DND-41 (cell line): Measurements from ENCODE around the gene LHX3.

ENCODE experiments used
- ATAC-seq: fragments of 200-7000 bp; cut with Tn5 transposase; 3 replicates; pipeline ENCODE4 v1.9.1; 2021; ENCODE audit warnings: low read depth; ENCODE audit not compliant: insufficient read depth
- DNase-seq: peaks from one replicate; pipeline ENCODE4 v3.0.0-alpha.2; 2020
- H2AFZ ChIP-seq: 2 replicates; pipeline ENCODE4 v1.6.0; 2012; ENCODE audit warnings: low read depth, low read length
- H3K27ac ChIP-seq: 2 replicates; pipeline ENCODE4 v1.5.1; 2012; ENCODE audit warnings: low read length, inconsistent platforms
- H3K27me3 ChIP-seq: fragments of 200-600 bp; sonication (generic); 2 replicates; pipeline ENCODE4 v1.6.0; 2012; ENCODE audit warnings: low read length, mild to moderate bottlenecking, inconsistent platforms; ENCODE audit not compliant: insufficient read depth, poor library complexity
- H3K36me3 ChIP-seq: 2 replicates; pipeline ENCODE4 v1.5.1; 2012; ENCODE audit warnings: low read length, inconsistent platforms; ENCODE audit not compliant: insufficient read depth
- H3K4me1 ChIP-seq: 2 replicates; pipeline ENCODE4 v1.5.1; 2012; ENCODE audit warnings: mild to moderate bottlenecking, low read length; ENCODE audit not compliant: insufficient read depth
- H3K4me2 ChIP-seq: 2 replicates; pipeline ENCODE4 v1.6.0; 2012; ENCODE audit warnings: mild to moderate bottlenecking, moderate library complexity, low read length, inconsistent platforms; ENCODE audit not compliant: insufficient read depth
- H3K4me3 ChIP-seq, 2 experiments: fragments of 200-600 bp in 1 of 2; shearing (Covaris generic) in 1 of 2; 2 replicates each; pipeline ENCODE4 v1.5.1; 2012 to 2016; ENCODE audit warnings: inconsistent platforms in 2 of 2, low read length in 2 of 2, mild to moderate bottlenecking in 2 of 2, low read depth in 1 of 2, moderate library complexity in 1 of 2
- H3K79me2 ChIP-seq: 2 replicates; pipeline ENCODE4 v1.6.0; 2012; ENCODE audit warnings: low read length, inconsistent platforms; ENCODE audit not compliant: insufficient read depth
- H3K9ac ChIP-seq: 2 replicates; pipeline ENCODE4 v1.6.0; 2012; ENCODE audit warnings: low read depth, mild to moderate bottlenecking, inconsistent platforms, low read length, moderate library complexity
- H3K9me3 ChIP-seq: 2 replicates; pipeline ENCODE4 v1.5.1; 2012; ENCODE audit warnings: low read length, moderate library complexity, mild to moderate bottlenecking, inconsistent platforms; ENCODE audit not compliant: insufficient read depth, severe bottlenecking
- H4K20me1 ChIP-seq: 2 replicates; pipeline ENCODE4 v1.6.0; 2012; ENCODE audit warnings: low read length; ENCODE audit not compliant: insufficient read depth
- EZH2 ChIP-seq: IDR thresholded peaks from 3 replicates; pipeline ENCODE4 v1.6.1; 2012; ENCODE audit warnings: borderline replicate concordance, low read depth, mild to moderate bottlenecking, moderate library complexity, low read length, inconsistent platforms; ENCODE audit not compliant: severe bottlenecking
- TF ChIP-seq, protein P1 (sequence below): IDR thresholded peaks from 2 replicates; pipeline ENCODE4 v1.5.1; 2012; ENCODE audit warnings: borderline replicate concordance, low read length, moderate library complexity, mild to moderate bottlenecking; ENCODE audit not compliant: poor library complexity, severe bottlenecking; ENCODE audit errors: extremely low read depth

The LHX3 gene

DNA sequence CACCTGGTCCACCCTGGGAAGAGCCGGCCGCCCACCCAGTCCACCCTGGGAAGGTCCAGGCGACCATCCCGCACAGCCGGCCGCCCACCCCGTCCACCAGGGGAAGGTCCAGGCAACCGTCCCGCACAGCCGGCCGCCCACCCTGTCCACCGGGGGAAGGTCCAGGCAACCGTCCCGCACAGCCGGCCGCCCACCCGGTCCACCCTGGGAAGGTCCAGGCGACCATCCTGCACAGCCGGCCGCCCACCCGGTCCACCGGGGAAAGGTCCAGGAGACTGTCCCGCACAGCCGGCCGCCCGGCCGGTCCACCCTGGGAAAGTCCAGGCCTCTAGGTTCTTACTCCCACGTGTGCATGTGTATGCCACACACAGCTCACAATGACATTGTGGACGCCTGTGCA, 47.4 kb upstream of the LHX3 start:
- Histone ChIP-seq H3K79me2 (no peaks in the 10 kb centered on the region), H3K4me3 (no peak overlapping the region)

DNA sequence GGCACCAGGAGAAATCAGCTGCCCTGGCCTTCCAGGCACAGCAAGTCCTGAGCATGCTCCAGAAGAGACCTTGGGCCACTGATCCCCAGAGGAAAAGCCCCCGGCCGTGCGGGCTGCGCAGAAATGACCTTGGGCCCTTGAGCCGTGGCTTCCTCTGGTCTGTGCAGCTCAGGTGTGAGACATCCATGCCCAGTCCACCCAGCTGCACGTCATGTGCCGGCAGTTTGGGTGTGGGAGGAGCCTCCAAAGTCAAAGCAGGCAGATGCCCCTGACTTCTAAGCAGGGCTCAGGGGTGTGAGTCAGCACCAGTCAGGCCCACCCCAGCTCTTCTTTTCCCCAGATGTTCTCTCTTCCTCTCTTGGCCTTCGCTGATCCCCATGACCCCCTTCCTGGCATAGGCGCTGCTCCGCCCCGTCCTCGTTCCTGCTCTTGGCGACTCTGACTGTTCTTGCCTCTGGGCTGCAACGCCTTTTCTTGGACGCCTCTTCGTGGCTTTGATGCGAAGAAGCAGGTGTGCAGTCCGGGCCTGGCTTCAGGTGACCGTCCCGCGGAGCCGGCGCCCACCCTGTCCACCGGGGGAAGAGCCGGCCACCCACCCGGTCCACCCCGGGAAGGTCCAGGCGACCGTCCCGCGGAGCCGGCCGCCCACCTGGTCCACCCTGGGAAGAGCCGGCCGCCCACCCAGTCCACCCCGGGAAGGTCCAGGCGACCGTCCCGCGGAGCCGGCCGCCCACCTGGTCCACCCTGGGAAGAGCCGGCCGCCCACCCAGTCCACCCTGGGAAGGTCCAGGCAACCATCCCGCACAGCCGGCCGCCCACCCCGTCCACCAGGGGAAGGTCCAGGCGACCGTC, 46.6 kb upstream of the LHX3 start:
- Histone ChIP-seq H2AFZ (no peak overlapping the region), H3K79me2 (no peaks in the 10 kb centered on the region), H3K9me3 (no peaks in the 10 kb centered on the region), H3K36me3 (no peaks in the 10 kb centered on the region), H4K20me1 (no peaks in the 10 kb centered on the region), H3K4me2 (no peak overlapping the region), H3K4me3 (no peak overlapping the region), H3K27me3 (no peaks in the 10 kb centered on the region), H3K27ac (no peak overlapping the region), H3K4me1 (no peaks in the 10 kb centered on the region), H3K9ac (no peak overlapping the region)
- DNase-seq, result no peak
- TF ChIP-seq, protein P1, sequence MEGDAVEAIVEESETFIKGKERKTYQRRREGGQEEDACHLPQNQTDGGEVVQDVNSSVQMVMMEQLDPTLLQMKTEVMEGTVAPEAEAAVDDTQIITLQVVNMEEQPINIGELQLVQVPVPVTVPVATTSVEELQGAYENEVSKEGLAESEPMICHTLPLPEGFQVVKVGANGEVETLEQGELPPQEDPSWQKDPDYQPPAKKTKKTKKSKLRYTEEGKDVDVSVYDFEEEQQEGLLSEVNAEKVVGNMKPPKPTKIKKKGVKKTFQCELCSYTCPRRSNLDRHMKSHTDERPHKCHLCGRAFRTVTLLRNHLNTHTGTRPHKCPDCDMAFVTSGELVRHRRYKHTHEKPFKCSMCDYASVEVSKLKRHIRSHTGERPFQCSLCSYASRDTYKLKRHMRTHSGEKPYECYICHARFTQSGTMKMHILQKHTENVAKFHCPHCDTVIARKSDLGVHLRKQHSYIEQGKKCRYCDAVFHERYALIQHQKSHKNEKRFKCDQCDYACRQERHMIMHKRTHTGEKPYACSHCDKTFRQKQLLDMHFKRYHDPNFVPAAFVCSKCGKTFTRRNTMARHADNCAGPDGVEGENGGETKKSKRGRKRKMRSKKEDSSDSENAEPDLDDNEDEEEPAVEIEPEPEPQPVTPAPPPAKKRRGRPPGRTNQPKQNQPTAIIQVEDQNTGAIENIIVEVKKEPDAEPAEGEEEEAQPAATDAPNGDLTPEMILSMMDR, result no peak
- no peak for TF ChIP-seq EZH2
- 0 out of 3 replicates have a peak, but pooled peaks have one; percentile 19 for ATAC-seq

More for the DNA sequence above, 47.4 kb upstream of the LHX3 start:
- H4K20me1 ChIP-seq, result no peaks in the 10 kb centered on the region
- H3K36me3 ChIP-seq, result no peaks in the 10 kb centered on the region
- H3K27ac ChIP-seq, result no peak overlapping the region
- no peak for TF ChIP-seq EZH2
- no peak for DNase-seq
- H3K9ac ChIP-seq, result no peak overlapping the region
- no peaks in the 10 kb centered on the region for H3K9me3 ChIP-seq
- no peak overlapping the region for H2AFZ ChIP-seq
- ATAC-seq, result no peak
- H3K4me2 ChIP-seq, result no peak overlapping the region
- no peaks in the 10 kb centered on the region for H3K27me3 ChIP-seq
- H3K4me1 ChIP-seq, result no peaks in the 10 kb centered on the region

DNA sequence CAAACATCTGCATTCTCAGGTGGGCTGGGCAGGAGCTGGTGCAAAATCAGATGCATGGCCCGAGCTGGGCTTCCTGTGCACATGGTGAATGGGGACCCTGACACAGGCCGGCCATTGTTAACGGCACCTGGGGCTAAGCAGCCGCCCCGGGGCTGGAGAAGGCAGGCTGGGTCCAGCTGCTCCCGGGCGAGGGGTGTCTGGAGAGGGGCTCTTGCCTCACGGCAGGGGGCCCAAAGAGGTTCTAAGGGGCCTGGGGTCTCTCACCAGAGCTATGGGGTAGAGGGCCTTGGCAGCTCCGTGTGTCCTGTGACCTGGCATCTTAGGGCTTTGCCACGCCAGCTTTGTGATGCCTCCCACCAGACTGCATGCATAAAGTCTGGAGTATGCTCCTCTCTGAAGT, 45.7 kb upstream of the LHX3 start:
- DNase-seq (no peak), ATAC-seq (no peak)
- Histone ChIP-seq H3K27ac (no peak overlapping the region), H3K36me3 (no peaks in the 10 kb centered on the region), H3K9me3 (no peaks in the 10 kb centered on the region), H2AFZ (no peak overlapping the region), H3K4me3 (no peak overlapping the region), H3K4me1 (peaks cover 5% of the 10 kb centered on the region), H3K79me2 (no peaks in the 10 kb centered on the region), H3K27me3 (no peaks in the 10 kb centered on the region), H3K9ac (no peak overlapping the region), H4K20me1 (no peaks in the 10 kb centered on the region), H3K4me2 (no peak overlapping the region)
- no peak for TF ChIP-seq EZH2
- TF ChIP-seq, protein P1, result no peak

DNA sequence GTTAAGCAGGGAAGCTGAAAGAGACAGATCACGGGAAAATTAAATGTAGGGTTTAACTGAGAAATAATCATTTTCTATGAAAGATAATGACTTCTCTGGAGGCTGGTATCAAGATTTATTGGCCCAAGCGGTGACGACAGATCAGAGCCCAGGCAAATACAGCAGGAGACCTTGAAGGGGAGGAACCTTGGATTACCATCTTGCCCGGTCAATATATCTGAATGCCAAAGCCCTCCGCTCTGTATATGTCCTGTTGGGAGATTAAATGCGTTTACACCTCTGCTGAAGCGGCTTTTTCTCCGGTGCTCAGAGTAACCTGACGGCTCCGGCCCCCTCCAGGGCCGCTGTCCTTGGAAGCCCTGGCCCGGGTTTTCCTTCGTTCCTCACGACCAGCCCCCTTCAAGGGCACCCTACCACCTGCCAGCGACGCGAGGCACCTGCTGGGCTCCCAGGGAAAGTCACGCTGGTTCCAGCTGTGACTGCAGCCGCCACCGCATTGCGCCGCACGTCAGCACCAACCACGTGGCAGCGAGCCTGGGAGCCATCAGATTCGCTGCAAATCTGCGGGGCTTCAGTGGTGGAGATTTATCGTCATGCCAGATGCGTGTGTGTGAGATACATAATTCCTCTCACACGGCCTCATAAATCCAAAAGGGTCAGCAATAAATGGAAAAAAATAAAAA, 45.1 kb upstream of the LHX3 start:
- no peak for TF ChIP-seq EZH2
- TF ChIP-seq, protein P1, result no peak
- Histone ChIP-seq H4K20me1 (0 out of 2 replicates have a peak, but pooled peaks cover 1% of the 10 kb centered on the region), H3K36me3 (no peaks in the 10 kb centered on the region), H2AFZ (no peak overlapping the region), H3K27me3 (no peaks in the 10 kb centered on the region), H3K4me2 (no peak overlapping the region), H3K27ac (no peak overlapping the region), H3K4me1 (peaks cover 5% of the 10 kb centered on the region), H3K4me3 (no peak overlapping the region), H3K9ac (no peak overlapping the region), H3K79me2 (peaks cover 3% of the 10 kb centered on the region), H3K9me3 (no peaks in the 10 kb centered on the region)
- ATAC-seq, result no peak
- no peak for DNase-seq
